ENCODE data around the gene GSAP.

Gene GSAP

DNA sequence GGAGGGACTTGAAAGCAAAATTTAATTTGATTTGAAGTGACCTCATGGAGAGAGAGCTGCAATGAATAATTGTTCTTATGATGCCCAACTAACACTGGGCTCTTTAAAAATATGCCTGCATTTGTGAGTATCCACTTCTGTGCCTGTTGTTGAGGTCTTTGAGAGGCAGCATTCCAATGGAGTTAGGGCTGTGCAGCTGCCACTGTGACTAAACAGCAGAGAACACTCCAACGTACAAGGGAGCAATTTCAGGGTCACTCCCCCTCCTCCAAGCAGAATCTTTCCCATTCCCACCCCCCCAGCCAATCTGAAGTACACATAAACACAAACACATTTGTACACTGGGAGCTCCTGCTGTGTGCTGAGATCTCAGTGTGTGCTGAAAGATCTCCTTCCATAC, 28.0 kb upstream of the GSAP start:
- no peaks in the 10 kb centered on the region for H4K20me1 ChIP-seq (ENCODE audit: insufficient read depth)
- TF ChIP-seq, protein P1, sequence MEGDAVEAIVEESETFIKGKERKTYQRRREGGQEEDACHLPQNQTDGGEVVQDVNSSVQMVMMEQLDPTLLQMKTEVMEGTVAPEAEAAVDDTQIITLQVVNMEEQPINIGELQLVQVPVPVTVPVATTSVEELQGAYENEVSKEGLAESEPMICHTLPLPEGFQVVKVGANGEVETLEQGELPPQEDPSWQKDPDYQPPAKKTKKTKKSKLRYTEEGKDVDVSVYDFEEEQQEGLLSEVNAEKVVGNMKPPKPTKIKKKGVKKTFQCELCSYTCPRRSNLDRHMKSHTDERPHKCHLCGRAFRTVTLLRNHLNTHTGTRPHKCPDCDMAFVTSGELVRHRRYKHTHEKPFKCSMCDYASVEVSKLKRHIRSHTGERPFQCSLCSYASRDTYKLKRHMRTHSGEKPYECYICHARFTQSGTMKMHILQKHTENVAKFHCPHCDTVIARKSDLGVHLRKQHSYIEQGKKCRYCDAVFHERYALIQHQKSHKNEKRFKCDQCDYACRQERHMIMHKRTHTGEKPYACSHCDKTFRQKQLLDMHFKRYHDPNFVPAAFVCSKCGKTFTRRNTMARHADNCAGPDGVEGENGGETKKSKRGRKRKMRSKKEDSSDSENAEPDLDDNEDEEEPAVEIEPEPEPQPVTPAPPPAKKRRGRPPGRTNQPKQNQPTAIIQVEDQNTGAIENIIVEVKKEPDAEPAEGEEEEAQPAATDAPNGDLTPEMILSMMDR (conservative IDR thresholded peaks at IDR 0.05; ENCODE audit: low read depth, low read length) = no peak
- H3K9ac ChIP-seq = no peak overlapping the region
- H2AFZ ChIP-seq (ENCODE audit: low read depth) = no peak overlapping the region
- H3K27me3 ChIP-seq (ENCODE audit: insufficient read depth, low read depth) = no peaks in the 10 kb centered on the region
- no peak overlapping the region for H3K4me2 ChIP-seq
- H3K79me2 ChIP-seq (ENCODE audit: insufficient read depth, low read depth) = no peaks in the 10 kb centered on the region
- no peak overlapping the region for H3K27ac ChIP-seq
- no peaks in the 10 kb centered on the region for H3K36me3 ChIP-seq (ENCODE audit: insufficient read depth)
- H3K4me3 ChIP-seq (IDR thresholded peaks at IDR 0.05; ENCODE audit: insufficient read depth, low read depth, low read length) = no peak overlapping the region
- H3K4me1 ChIP-seq (ENCODE audit: low read depth, poor library complexity, severe bottlenecking) = no peaks in the 10 kb centered on the region

DNA sequence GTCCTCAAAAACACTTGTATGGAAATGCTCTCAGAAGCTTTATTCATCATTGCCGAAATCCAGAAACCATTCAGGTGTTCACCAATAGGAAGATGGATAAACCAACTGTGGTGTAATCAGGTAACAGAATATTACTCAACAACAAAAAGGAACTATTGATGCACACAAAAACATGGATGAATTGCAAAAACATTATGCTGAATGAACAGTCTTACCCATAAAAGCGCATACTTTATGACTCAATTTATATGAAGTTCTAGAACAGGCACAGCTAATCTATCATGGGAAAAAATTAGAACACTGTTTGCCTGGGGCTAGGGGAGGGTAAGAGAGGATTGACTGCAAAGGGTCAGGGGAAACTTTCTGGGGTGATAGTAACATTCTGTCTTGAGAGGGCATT, 26.9 kb upstream of the GSAP start:
- H3K4me2 ChIP-seq = no peak overlapping the region
- no peak overlapping the region for H3K27ac ChIP-seq
- TF ChIP-seq, protein P1 (conservative IDR thresholded peaks at IDR 0.05; ENCODE audit: low read depth, low read length) = no peak

DNA sequence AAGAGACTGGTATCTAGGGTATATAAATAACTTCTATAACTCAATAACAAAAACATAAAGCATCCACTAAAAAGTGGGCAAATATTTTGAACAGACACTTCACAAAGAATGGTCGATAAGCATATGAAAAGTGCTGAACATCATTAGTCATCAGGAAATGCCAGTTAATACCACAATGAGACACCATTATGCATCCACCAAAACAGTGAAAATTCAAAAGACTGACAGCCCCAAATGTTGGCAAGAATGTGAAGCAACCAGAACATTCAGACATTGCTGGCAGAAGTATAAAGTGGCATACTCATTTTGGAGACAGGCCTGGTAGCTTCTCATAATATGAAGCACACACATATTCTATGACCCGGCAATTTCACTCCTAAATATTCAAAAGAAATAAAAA, 26.5 kb upstream of the GSAP start:
- no peaks in the 10 kb centered on the region for H3K79me2 ChIP-seq (ENCODE audit: insufficient read depth, low read depth)

More for the DNA sequence above, 26.9 kb upstream of the GSAP start:
- Histone ChIP-seq H3K4me1 (ENCODE audit: low read depth, poor library complexity, severe bottlenecking) (no peaks in the 10 kb centered on the region), H3K36me3 (ENCODE audit: insufficient read depth) (no peaks in the 10 kb centered on the region), H3K27me3 (ENCODE audit: insufficient read depth, low read depth) (no peaks in the 10 kb centered on the region), H3K79me2 (ENCODE audit: insufficient read depth, low read depth) (no peaks in the 10 kb centered on the region), H2AFZ (ENCODE audit: low read depth) (no peak overlapping the region), H3K4me3 (IDR thresholded peaks at IDR 0.05; ENCODE audit: insufficient read depth, low read depth, low read length) (no peak overlapping the region), H4K20me1 (ENCODE audit: insufficient read depth) (no peaks in the 10 kb centered on the region), H3K9ac (no peak overlapping the region)

DNA sequence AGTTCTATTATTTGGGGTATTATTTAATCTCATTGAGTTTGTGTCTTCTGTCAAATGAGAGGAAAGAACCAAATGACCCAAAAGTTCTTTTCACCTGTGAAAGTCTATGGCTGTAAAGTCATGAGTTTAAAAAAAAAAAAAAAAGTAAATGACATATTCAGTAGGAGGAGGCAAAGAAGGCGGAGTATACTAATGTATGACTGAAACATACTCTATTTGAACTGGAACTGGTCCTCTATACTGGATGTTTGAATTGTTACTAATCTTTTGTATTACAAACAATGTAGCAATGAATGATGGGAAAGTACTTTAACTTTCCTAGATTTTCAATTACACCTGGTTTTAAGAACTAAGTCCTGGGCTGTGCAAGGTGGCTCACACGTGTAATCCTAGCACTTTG, 24.9 kb upstream of the GSAP start:
- no peak overlapping the region for H3K27ac ChIP-seq

More for the DNA sequence above, 26.5 kb upstream of the GSAP start:
- H3K27ac ChIP-seq = no peak overlapping the region
- no peaks in the 10 kb centered on the region for H4K20me1 ChIP-seq (ENCODE audit: insufficient read depth)
- no peaks in the 10 kb centered on the region for H3K36me3 ChIP-seq (ENCODE audit: insufficient read depth)
- no peaks in the 10 kb centered on the region for H3K4me1 ChIP-seq (ENCODE audit: low read depth, poor library complexity, severe bottlenecking)
- TF ChIP-seq, protein P1 (conservative IDR thresholded peaks at IDR 0.05; ENCODE audit: low read depth, low read length) = no peak
- H3K27me3 ChIP-seq (ENCODE audit: insufficient read depth, low read depth) = no peaks in the 10 kb centered on the region
- H3K4me3 ChIP-seq (IDR thresholded peaks at IDR 0.05; ENCODE audit: insufficient read depth, low read depth, low read length) = no peak overlapping the region
- H3K9ac ChIP-seq = no peak overlapping the region
- no peak overlapping the region for H2AFZ ChIP-seq (ENCODE audit: low read depth)
- H3K4me2 ChIP-seq = no peak overlapping the region

More for the DNA sequence above, 24.9 kb upstream of the GSAP start:
- H3K4me2 ChIP-seq = no peak overlapping the region
- no peaks in the 10 kb centered on the region for H3K4me1 ChIP-seq (ENCODE audit: low read depth, poor library complexity, severe bottlenecking)
- no peaks in the 10 kb centered on the region for H4K20me1 ChIP-seq (ENCODE audit: insufficient read depth)
- H3K36me3 ChIP-seq (ENCODE audit: insufficient read depth) = no peaks in the 10 kb centered on the region
- TF ChIP-seq, protein P1 (conservative IDR thresholded peaks at IDR 0.05; ENCODE audit: low read depth, low read length) = no peak
- H3K9ac ChIP-seq = no peak overlapping the region
- no peaks in the 10 kb centered on the region for H3K27me3 ChIP-seq (ENCODE audit: insufficient read depth, low read depth)
- H2AFZ ChIP-seq (ENCODE audit: low read depth) = no peak overlapping the region
- H3K79me2 ChIP-seq (ENCODE audit: insufficient read depth, low read depth) = no peaks in the 10 kb centered on the region
- no peak overlapping the region for H3K4me3 ChIP-seq (IDR thresholded peaks at IDR 0.05; ENCODE audit: insufficient read depth, low read depth, low read length)
